Measurements from ENCODE around the gene CRIP2. TPM values are rescaled to one million over a fixed set of nuclear protein-coding genes. Genes with fewer than 3 reads are reported as not detected.

The CRIP2 gene
- total RNA-seq, 1 experiment from 2014 or later = 71.7 TPM

- H3K27ac ChIP-seq = peak overlapping the region; percentile 44; the same call in 1 of the 2 replicates
- H3K4me3 ChIP-seq = peak overlapping the region; percentile 59
- no peaks in the 10 kb centered on the region for H3K9me3 ChIP-seq (replicated peaks)
- no peaks in the 10 kb centered on the region for H3K27me3 ChIP-seq
- H3K36me3 ChIP-seq = no peaks in the 10 kb centered on the region; the same call in 1 of the 2 replicates
- H3K4me1 ChIP-seq = peaks cover 8% of the 10 kb centered on the region; the same call in 1 of the 2 replicates
- peak in 1 of 2 experiments; percentile 50 for DNase-seq
These were observed 15.6 kb downstream of the CRIP2 start for GRCh38 chr14:105490267-105490571.

GRCh38 chr14:105490572-105491365, 16.1 kb downstream of the CRIP2 start, which contains the start of gene TEDC1:
TEDC1 (plus strand) TSS chr14:105491246; CDS start chr14:105491376, 130 bp downstream.
- Histone ChIP-seq H3K27ac (peak within 1 kb of the TSS; percentile 72), H3K4me1 (peaks cover 8% of the 10 kb centered on the region; the same call in 1 of the 2 replicates), H3K4me3 (peak within 1 kb of the TSS; percentile 91), H3K9me3 (replicated peaks) (no peaks in the 10 kb centered on the region), H3K36me3 (no peaks in the 10 kb centered on the region; the same call in 1 of the 2 replicates), H3K27me3 (no peaks in the 10 kb centered on the region)
- peak; percentile 100 for DNase-seq

- Histone ChIP-seq H3K27me3 (no peaks in the 10 kb centered on the region), H3K4me1 (peaks cover 8% of the 10 kb centered on the region; the same call in 1 of the 2 replicates), H3K27ac (peak overlapping the region; percentile 72), H3K4me3 (peak overlapping the region; percentile 91), H3K9me3 (replicated peaks) (no peaks in the 10 kb centered on the region), H3K36me3 (no peaks in the 10 kb centered on the region; the same call in 1 of the 2 replicates)
- peak; percentile 89 to 92 for DNase-seq
These were observed 16.8 kb downstream of the CRIP2 start for GRCh38 chr14:105491366-105491973.

- Histone ChIP-seq H3K4me3 (peak overlapping the region; percentile 91), H3K27me3 (no peaks in the 10 kb centered on the region), H3K27ac (no peak overlapping the region), H3K4me1 (peaks cover 8% of the 10 kb centered on the region; the same call in 1 of the 2 replicates), H3K36me3 (no peaks in the 10 kb centered on the region; the same call in 1 of the 2 replicates), H3K9me3 (replicated peaks) (no peaks in the 10 kb centered on the region)
- no peak for DNase-seq
These were observed 17.7 kb downstream of the CRIP2 start for GRCh38 chr14:105492031-105492970.

GRCh38 chr14:105492971-105493871, 18.6 kb downstream of the CRIP2 start:
- H3K9me3 ChIP-seq (replicated peaks) = no peaks in the 10 kb centered on the region
- H3K27me3 ChIP-seq = no peaks in the 10 kb centered on the region
- no peaks in the 10 kb centered on the region; the same call in 1 of the 2 replicates for H3K36me3 ChIP-seq
- H3K27ac ChIP-seq = no peak overlapping the region
- no peak overlapping the region for H3K4me3 ChIP-seq
- DNase-seq = no peak
- peaks cover 15% of the 10 kb centered on the region for H3K4me1 ChIP-seq

- no peaks in the 10 kb centered on the region for H3K9me3 ChIP-seq (replicated peaks)
- no peak for DNase-seq
- no peak overlapping the region for H3K4me3 ChIP-seq
- no peak overlapping the region for H3K27ac ChIP-seq
- no peaks in the 10 kb centered on the region for H3K27me3 ChIP-seq
- H3K4me1 ChIP-seq = peaks cover 19% of the 10 kb centered on the region
- H3K36me3 ChIP-seq = no peaks in the 10 kb centered on the region; the same call in 1 of the 2 replicates
These were observed 19.4 kb downstream of the CRIP2 start for GRCh38 chr14:105493921-105494605.

- no peak overlapping the region for H3K4me3 ChIP-seq
- peaks cover 17% of the 10 kb centered on the region for H3K4me1 ChIP-seq
- no peaks in the 10 kb centered on the region for H3K9me3 ChIP-seq (replicated peaks)
- no peak for DNase-seq
- H3K27me3 ChIP-seq = no peaks in the 10 kb centered on the region
- no peak overlapping the region for H3K27ac ChIP-seq
- no peaks in the 10 kb centered on the region; the same call in 1 of the 2 replicates for H3K36me3 ChIP-seq
These were observed 19.9 kb downstream of the CRIP2 start for GRCh38 chr14:105494606-105494929.

GRCh38 chr14:105495101-105495989, 20.7 kb downstream of the CRIP2 start:
- H3K27me3 ChIP-seq = no peaks in the 10 kb centered on the region
- no peak overlapping the region for H3K27ac ChIP-seq
- DNase-seq = peak in 1 of 2 experiments; percentile 6
- H3K9me3 ChIP-seq (replicated peaks) = no peaks in the 10 kb centered on the region
- no peak overlapping the region for H3K4me3 ChIP-seq
- H3K36me3 ChIP-seq = no peaks in the 10 kb centered on the region; the same call in 1 of the 2 replicates
- H3K4me1 ChIP-seq = peaks cover 25% of the 10 kb centered on the region

- H3K27ac ChIP-seq = no peak overlapping the region
- H3K4me3 ChIP-seq = no peak overlapping the region
- no peaks in the 10 kb centered on the region for H3K9me3 ChIP-seq (replicated peaks)
- H3K27me3 ChIP-seq = no peaks in the 10 kb centered on the region
- H3K4me1 ChIP-seq = peaks cover 29% of the 10 kb centered on the region
- H3K36me3 ChIP-seq = no peaks in the 10 kb centered on the region; the same call in 1 of the 2 replicates
- DNase-seq = peak in 1 of 2 experiments; percentile 11
These were observed 21.6 kb downstream of the CRIP2 start for GRCh38 chr14:105495990-105496830.

- no peaks in the 10 kb centered on the region for H3K27me3 ChIP-seq
- DNase-seq = peak in 1 of 2 experiments; percentile 12
- no peaks in the 10 kb centered on the region; the same call in 1 of the 2 replicates for H3K36me3 ChIP-seq
- H3K27ac ChIP-seq = no peak overlapping the region
- H3K4me1 ChIP-seq = peaks cover 29% of the 10 kb centered on the region
- H3K9me3 ChIP-seq (replicated peaks) = no peaks in the 10 kb centered on the region
- no peak overlapping the region for H3K4me3 ChIP-seq
These were observed 22.4 kb downstream of the CRIP2 start for GRCh38 chr14:105496831-105497591.
